ENCODE results near the gene DPF3. TPM values are rescaled to one million over a fixed set of nuclear protein-coding genes. Genes with fewer than 3 reads are reported as not detected.

Gene DPF3
- total RNA-seq, 1 donor from 2014 or later, result 0.11 TPM

GRCh38 chr14:72808564-72808963, 85.3 kb downstream of the DPF3 start:
- H3K27ac ChIP-seq, result no peak overlapping the region

GRCh38 chr14:72802588-72802946, 91.3 kb downstream of the DPF3 start:
- peaks cover 3 to 8% of the 10 kb centered on the region in 2 donors for H3K4me1 ChIP-seq
- no peak for TF ChIP-seq CTCF (IDR thresholded peaks at IDR 0.05)
- H3K27me3 ChIP-seq, result no peaks in the 10 kb centered on the region
- H3K36me3 ChIP-seq, result no peaks in the 10 kb centered on the region
- no peak overlapping the region for H3K4me3 ChIP-seq
- H3K27ac ChIP-seq, result peak overlapping the region; percentile 34 to 35
- no peaks in the 10 kb centered on the region for H3K9me3 ChIP-seq
- intact Hi-C loops (cut with DNase I), result no loop called here
- DNase-seq (ENCODE audit: low spot score in 2 of 2), result no peak

More at GRCh38 chr14:72808564-72808963, 85.3 kb downstream of the DPF3 start:
- Histone ChIP-seq H3K9me3 (no peaks in the 10 kb centered on the region), H3K4me3 (no peak overlapping the region), H3K4me1 (peaks cover 8 to 13% of the 10 kb centered on the region in 2 donors), H3K36me3 (no peaks in the 10 kb centered on the region), H3K27me3 (no peaks in the 10 kb centered on the region)
- intact Hi-C loops (cut with DNase I), result no loop called here
- TF ChIP-seq CTCF (IDR thresholded peaks at IDR 0.05), result no peak
- no peak for DNase-seq (ENCODE audit: low spot score in 2 of 2)

- H3K4me1 ChIP-seq, result peaks cover 3 to 8% of the 10 kb centered on the region in 2 donors
- H3K27ac ChIP-seq, result peak overlapping the region; percentile 34 to 35
- no peak for TF ChIP-seq CTCF (IDR thresholded peaks at IDR 0.05)
Observed at GRCh38 chr14:72801836-72802587, 91.9 kb downstream of the DPF3 start.

GRCh38 chr14:72801381-72801812, 92.5 kb downstream of the DPF3 start:
- H3K9me3 ChIP-seq, result no peaks in the 10 kb centered on the region
- H3K4me1 ChIP-seq, result peaks cover 3 to 8% of the 10 kb centered on the region in 2 donors
- no peak overlapping the region for H3K4me3 ChIP-seq
- H3K27me3 ChIP-seq, result no peaks in the 10 kb centered on the region
- no peak for DNase-seq (ENCODE audit: low spot score in 2 of 2)
- intact Hi-C loops (cut with DNase I), result no loop called here
- H3K36me3 ChIP-seq, result no peaks in the 10 kb centered on the region
- TF ChIP-seq CTCF (IDR thresholded peaks at IDR 0.05), result no peak
- peak overlapping the region; percentile 19 to 72 for H3K27ac ChIP-seq

More at GRCh38 chr14:72801836-72802587, 91.9 kb downstream of the DPF3 start:
- Histone ChIP-seq H3K4me3 (no peak overlapping the region), H3K27me3 (no peaks in the 10 kb centered on the region), H3K36me3 (no peaks in the 10 kb centered on the region), H3K9me3 (no peaks in the 10 kb centered on the region)
- intact Hi-C loops (cut with DNase I), result no loop called here
- DNase-seq (ENCODE audit: low spot score in 2 of 2), result no peak

- no peak overlapping the region for H3K4me3 ChIP-seq
- peaks cover 3 to 8% of the 10 kb centered on the region in 2 donors for H3K4me1 ChIP-seq
- H3K9me3 ChIP-seq, result no peaks in the 10 kb centered on the region
- no peak for DNase-seq (ENCODE audit: low spot score in 2 of 2)
- H3K27me3 ChIP-seq, result no peaks in the 10 kb centered on the region
- peak overlapping the region; percentile 19 to 72 for H3K27ac ChIP-seq
- intact Hi-C loops (cut with DNase I), result no loop called here
- H3K36me3 ChIP-seq, result no peaks in the 10 kb centered on the region
- no peak for TF ChIP-seq CTCF (IDR thresholded peaks at IDR 0.05)
Observed at GRCh38 chr14:72800848-72801370, 93.0 kb downstream of the DPF3 start.

Measured in ascending aorta (tissue), 2 donors.